GM21381 (cell line): ENCODE data around the gene WNT2B.

Experiments used
- ATAC-seq: cut with Tn5 transposase; IDR thresholded peaks from one replicate; pipeline ENCODE4 v1.9.1; 2021; ENCODE audit warnings: mild to moderate bottlenecking, moderate library complexity; ENCODE audit not compliant: unreplicated experiment

The WNT2B gene

GRCh38 chr1:112565800-112566199, 57.0 kb downstream of the WNT2B start:
- ATAC-seq, result no peak

GRCh38 chr1:112575154-112575804, 66.5 kb downstream of the WNT2B start:
- no peak for ATAC-seq

GRCh38 chr1:112576240-112576639, 67.5 kb downstream of the WNT2B start:
- no peak for ATAC-seq
